Measurements from ENCODE around the gene CHSY3.
"Not testable (repeated sequence)": the region's sequence is repeated elsewhere in the genome, so short reads cannot be mapped to it uniquely, and the experiment has no call there.

CHSY3 gene

DNA sequence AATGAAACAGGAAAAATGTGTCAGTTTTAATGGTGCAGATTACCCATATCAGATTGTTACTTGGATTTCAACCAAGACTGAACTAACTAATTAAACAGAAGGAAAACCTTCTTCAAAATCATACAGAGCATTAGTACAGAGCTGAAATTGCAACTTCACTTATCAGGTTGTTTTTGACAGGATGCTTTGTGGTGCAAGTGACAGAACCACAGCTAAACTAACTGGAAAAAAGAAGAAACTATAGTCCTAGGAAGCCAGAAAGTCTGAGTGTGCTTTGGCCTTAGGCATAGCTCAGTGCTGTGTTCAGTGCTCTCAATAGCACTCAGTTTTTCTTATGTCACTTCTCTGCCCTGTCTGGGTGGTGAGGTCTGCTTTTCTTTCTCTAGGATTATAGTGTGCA lies 267.4 kb downstream of the CHSY3 start:
- no peak for DNase-seq

DNA sequence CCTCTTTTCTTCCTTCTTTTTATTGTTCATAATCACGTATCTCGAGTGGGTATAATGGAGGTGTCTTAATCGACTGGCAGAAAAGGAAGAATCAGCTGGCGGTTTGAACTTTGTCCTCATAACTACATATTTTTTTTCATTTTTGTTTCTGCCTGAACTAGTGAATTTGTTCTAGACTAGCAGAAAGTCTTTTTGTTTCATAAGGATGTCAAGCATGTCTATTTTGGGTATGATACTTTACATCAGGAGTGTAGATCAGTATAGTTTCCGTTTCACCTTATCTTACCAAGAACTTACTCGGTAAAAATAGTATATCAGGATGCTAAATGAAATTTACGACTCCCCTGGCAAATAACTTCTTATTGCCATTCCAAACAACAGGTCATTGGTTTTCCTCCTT lies 278.9 kb downstream of the CHSY3 start:
- no peak for DNase-seq

DNA sequence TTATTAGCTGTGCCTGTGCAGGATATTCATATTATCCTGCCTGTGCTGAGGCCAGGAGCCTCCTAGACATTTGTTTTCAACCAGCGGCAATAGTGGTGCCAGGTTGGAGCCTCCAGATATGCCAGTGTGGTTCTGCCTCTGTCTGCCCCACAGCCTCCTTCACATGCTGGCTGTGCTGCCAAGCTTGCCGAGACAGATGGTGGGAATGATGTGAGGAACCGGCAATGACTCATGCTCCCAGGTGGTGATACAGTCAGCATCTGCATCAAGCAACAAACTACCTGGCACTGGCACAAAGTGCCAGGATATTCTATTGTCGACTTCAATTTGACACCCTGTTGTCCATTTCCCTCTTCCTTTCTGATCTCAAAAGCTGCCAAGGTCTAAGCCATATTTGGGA lies 285.7 kb downstream of the CHSY3 start:
- DNase-seq = no peak

DNA sequence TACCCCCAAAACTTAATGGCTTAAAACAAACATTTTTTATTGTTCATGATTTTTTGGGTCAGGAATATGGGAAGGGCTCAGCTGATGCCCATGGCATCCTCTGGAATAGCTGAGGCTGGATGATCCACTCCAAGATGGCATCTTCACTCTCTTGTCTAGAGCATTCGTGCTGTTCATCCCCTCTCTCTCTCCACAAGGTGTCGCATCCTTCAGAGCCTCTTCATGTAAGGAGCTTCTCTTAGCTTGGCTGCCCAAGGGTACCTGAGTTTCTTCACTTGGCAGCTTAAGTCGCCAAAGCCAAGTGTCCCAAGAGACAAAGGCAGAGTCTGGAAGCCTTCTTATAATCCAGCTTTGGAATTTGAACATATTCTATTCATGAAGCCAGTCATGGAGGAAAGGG lies 294.7 kb downstream of the CHSY3 start:
- DNase-seq = no peak

DNA sequence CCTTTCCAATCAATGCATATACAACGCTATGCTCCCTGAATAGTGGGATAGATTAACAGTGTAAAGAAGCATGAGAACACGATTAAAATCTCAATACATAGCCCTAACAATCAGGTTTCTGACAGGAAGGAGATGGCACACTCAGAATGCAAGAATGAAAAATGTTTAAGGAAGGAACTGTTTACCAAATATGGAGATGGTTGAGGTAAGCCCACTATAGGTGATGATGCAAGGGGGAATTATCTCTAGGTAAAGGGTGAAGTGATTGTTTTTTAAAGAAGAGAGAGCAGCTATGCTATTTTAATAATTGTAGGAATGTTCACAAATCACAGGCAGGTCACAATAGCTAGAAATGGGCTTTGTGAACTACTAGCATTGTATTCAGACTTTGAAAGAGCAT lies 302.4 kb downstream of the CHSY3 start:
- no peak for DNase-seq

DNA sequence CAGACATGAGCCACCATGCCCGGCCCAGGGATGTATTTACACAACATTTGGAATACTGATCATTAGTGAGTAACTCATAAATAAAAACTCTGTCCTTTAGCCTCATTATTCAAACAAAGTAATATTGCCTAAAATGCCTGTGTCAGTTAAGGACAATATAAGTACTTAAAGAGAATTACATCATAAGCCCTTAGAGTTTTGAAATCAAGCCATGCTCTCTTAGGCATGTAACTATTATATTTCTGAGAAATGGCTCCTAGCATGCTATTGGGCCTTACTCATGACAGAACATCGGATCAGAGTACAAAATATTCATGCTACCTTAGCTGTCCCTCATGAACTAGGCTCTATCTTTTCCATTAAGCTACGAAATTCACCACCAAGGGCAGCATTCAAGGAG lies 309.3 kb downstream of the CHSY3 start:
- no peak for DNase-seq

DNA sequence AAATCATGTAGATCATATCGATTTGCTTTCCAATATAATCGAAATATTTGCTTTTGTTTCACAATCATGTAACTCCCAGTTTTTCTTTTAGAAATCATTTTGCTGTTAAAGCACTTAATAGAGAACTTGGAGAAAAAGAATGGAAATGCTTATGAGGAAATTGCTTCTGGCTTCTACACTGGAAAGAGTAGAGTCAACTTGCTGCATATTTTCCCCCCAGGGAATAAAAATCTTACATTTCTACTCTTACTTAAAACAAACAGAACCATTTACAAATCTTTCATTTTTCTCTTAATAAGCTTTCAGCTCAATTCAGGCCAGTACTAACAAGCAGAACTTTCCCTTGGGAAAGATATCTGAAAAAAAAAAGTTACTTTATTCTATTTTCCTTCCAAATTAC lies 312.0 kb downstream of the CHSY3 start:
- no peak for DNase-seq

DNA sequence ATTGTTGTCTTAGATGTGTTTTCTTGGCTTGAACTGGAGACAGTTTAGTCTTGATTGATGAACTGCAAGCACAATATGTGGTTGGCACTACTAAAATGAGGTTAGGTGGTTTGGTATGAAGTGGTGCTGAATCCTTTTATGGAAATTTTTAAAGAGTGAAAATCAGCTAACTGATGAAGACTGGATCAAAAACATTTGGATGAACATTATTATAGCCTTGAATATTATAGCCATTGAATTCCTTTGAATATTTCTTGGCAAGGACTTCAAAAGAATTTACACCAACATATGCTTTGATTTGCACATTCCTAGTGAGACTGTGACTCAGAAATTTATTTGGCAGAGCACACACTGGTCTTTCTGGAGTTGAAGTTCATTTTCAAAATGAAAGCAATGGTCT lies 318.3 kb downstream of the CHSY3 start:
- no peak for DNase-seq

DNA sequence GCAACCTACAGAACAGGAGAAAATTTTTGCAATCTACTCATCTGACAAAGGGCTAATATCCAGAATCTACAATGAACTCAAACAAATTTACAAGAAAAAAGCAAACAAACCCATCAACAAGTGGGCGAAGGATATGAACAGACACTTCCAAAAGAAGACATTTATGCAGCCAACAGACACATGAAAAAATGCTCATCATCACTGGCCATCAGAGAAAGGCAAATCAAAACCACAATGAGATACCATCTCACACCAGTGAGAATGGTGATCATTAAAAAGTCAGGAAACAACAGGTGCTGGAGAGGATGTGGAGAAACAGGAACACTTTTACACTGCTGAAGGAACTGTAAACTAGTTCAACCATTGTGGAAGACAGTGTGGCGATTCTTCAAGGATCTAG lies 322.3 kb downstream of the CHSY3 start:
- DNase-seq = not testable (repeated sequence)

DNA sequence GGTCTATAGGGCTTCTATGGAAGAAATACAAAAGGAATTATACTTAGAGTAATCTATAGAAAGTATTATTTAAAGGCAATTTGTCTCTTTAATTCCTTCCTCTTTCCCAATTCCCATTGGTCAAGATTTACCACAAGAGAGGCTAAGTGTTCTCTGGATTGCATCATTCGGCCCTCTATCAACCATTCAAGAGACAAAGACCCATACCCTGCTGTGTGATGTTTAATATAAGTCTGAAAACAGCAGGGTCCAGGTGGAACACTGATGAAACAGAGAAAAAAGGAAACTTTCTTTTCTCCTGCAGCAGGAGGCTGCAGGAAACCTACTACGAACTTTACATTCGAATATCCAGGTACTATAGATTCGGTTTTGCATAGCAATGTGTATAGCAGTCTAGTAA lies 323.4 kb downstream of the CHSY3 start:
- DNase-seq = no peak

DNA sequence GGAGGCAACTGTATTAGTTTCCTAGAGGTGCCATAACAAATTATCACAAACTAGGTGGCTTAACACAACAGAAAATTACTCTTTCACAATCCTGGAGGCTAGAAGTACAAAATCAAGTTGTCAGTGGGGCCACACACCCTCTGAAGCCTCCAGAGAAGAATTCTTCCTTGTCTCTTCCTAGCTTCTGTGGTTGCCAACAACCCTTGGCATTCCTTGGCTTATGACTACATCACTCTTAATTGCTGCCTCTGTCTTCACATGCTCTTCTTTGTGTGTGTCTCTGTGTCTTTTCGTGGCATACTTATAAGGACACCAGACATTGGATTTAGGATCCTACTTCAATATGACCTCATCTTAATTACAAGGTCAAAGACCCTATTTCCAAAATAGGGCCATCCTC lies 327.5 kb downstream of the CHSY3 start:
- DNase-seq = no peak

DNA sequence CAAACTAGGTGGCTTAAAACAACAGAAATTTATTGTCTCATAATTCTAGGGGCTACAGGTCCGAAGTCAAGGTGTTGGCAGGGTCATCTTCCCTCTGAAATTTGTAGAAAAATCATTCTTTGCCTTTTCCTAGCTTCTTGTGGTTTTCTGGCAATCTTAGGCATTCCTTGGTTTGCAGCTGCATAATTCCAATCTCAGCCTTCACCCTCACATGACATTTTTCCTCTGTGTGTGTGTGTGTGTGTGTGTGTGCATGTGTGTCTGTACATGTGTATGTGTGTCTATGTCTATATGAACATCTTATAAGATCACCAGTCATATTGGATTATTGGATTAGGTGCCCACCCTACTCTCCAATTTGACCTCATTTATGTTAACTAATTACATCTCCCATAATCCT lies 330.6 kb downstream of the CHSY3 start:
- DNase-seq = no peak
